ENCODE measurements around the gene UGT8. TPM values are rescaled to one million over a fixed set of nuclear protein-coding genes. Genes with fewer than 3 reads are reported as not detected.

The UGT8 gene
- total RNA-seq, 1 donor from 2014 or later, result 4.3 TPM

DNA sequence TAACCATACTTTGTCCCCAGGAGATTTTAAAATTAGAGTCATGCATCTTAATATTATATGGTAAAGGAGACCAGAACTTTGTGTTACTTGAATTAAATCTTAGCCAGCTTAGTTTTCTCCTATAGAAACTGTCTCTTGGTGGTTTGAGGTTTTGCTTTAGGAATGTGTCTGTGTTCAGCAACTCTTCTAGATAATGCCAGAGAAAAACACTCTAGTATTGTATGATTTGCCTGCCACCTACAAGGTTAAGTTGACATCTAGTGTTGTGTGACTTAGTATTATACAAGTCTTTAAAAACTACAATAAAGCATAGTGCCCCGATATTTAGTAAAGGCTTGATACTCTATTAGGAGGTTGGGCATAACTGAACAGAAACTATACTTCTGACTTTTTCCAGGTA lies 2.1 kb downstream of the UGT8 start:
- no peak overlapping the region for H3K27ac Mint-ChIP-seq
- H3K27me3 ChIP-seq, result peaks cover 46% of the 10 kb centered on the region
- peaks cover 18% of the 10 kb centered on the region for H3K27me3 Mint-ChIP-seq (ENCODE audit: insufficient read depth, low read depth)
- H3F3A ChIP-seq (ENCODE audit: low read depth), result peaks cover 20% of the 10 kb centered on the region
- H3K4me3 Mint-ChIP-seq, result peak overlapping the region; percentile 45
- no peak overlapping the region for H3K27ac ChIP-seq
- H3K4me1 Mint-ChIP-seq, result peaks cover 8% of the 10 kb centered on the region
- H3K4me3 ChIP-seq, result no peak overlapping the region
- no peaks in the 10 kb centered on the region for H3K36me3 ChIP-seq
- TF ChIP-seq EZH2 (IDR thresholded peaks at IDR 0.05) (no peak), EZH2phosphoT487 (IDR thresholded peaks at IDR 0.05) (no peak), CTCF (IDR thresholded peaks at IDR 0.05) (no peak)
- no peaks in the 10 kb centered on the region for H3K9me3 ChIP-seq (ENCODE audit: low read depth)
- peaks cover 12% of the 10 kb centered on the region for H3K79me2 ChIP-seq (ENCODE audit: low read depth)
- DNase-seq (ENCODE audit: low spot score), result no peak
- H3K36me3 Mint-ChIP-seq, result no peaks in the 10 kb centered on the region
- no peak overlapping the region for H3K9ac ChIP-seq
- H4K20me1 ChIP-seq (ENCODE audit: low read depth), result no peaks in the 10 kb centered on the region
- no peak overlapping the region for H3K4me2 ChIP-seq
- H2AFZ ChIP-seq (replicated peaks), result no peak overlapping the region
- H3K4me1 ChIP-seq, result peaks cover 18% of the 10 kb centered on the region
- peaks cover 1% of the 10 kb centered on the region for H3K9me3 Mint-ChIP-seq

- Histone ChIP-seq H3K27ac (no peak overlapping the region), H3K79me2 (ENCODE audit: low read depth) (peaks cover 12% of the 10 kb centered on the region)
Measured at GRCh38 chr4:114601304-114602052, 2.9 kb downstream of the UGT8 start.

GRCh38 chr4:114603497-114603896 lies 4.9 kb downstream of the UGT8 start:
- Mint-ChIP-seq H3K4me3 (no peak overlapping the region), H3K9me3 (no peaks in the 10 kb centered on the region), H3K27ac (no peak overlapping the region), H3K36me3 (no peaks in the 10 kb centered on the region), H3K27me3 (ENCODE audit: insufficient read depth, low read depth) (peaks cover 15% of the 10 kb centered on the region), H3K4me1 (peaks cover 8% of the 10 kb centered on the region)
- peaks cover 12% of the 10 kb centered on the region for H3K79me2 ChIP-seq (ENCODE audit: low read depth)
- no peak overlapping the region for H2AFZ ChIP-seq (replicated peaks)
- no peak overlapping the region for H3K4me3 ChIP-seq
- H3K36me3 ChIP-seq, result no peaks in the 10 kb centered on the region
- H4K20me1 ChIP-seq (ENCODE audit: low read depth), result no peaks in the 10 kb centered on the region
- peaks cover 13% of the 10 kb centered on the region for H3K4me1 ChIP-seq
- peaks cover 10% of the 10 kb centered on the region for H3F3A ChIP-seq (ENCODE audit: low read depth)
- H3K9me3 ChIP-seq (ENCODE audit: low read depth), result no peaks in the 10 kb centered on the region
- no peak for TF ChIP-seq CTCF (IDR thresholded peaks at IDR 0.05)
- TF ChIP-seq EZH2phosphoT487 (IDR thresholded peaks at IDR 0.05), result no peak
- no peak for TF ChIP-seq EZH2 (IDR thresholded peaks at IDR 0.05)
- no peak overlapping the region for H3K9ac ChIP-seq
- H3K27me3 ChIP-seq, result peaks cover 30% of the 10 kb centered on the region
- no peak overlapping the region for H3K27ac ChIP-seq
- DNase-seq (ENCODE audit: low spot score), result no peak
- H3K4me2 ChIP-seq, result no peak overlapping the region

More at GRCh38 chr4:114601304-114602052, 2.9 kb downstream of the UGT8 start:
- no peak overlapping the region for H3K4me3 ChIP-seq
- TF ChIP-seq EZH2phosphoT487 (IDR thresholded peaks at IDR 0.05), result no peak
- no peak for TF ChIP-seq CTCF (IDR thresholded peaks at IDR 0.05)
- no peak for TF ChIP-seq EZH2 (IDR thresholded peaks at IDR 0.05)
- no peak overlapping the region for H2AFZ ChIP-seq (replicated peaks)
- H3K27ac Mint-ChIP-seq, result no peak overlapping the region
- H3K4me3 Mint-ChIP-seq, result no peak overlapping the region
- H4K20me1 ChIP-seq (ENCODE audit: low read depth), result no peaks in the 10 kb centered on the region
- H3K4me2 ChIP-seq, result no peak overlapping the region
- H3K4me1 ChIP-seq, result peaks cover 18% of the 10 kb centered on the region
- H3K36me3 Mint-ChIP-seq, result no peaks in the 10 kb centered on the region
- peaks cover 46% of the 10 kb centered on the region for H3K27me3 ChIP-seq
- peaks cover 20% of the 10 kb centered on the region for H3F3A ChIP-seq (ENCODE audit: low read depth)
- H3K9me3 Mint-ChIP-seq, result no peaks in the 10 kb centered on the region
- H3K9me3 ChIP-seq (ENCODE audit: low read depth), result no peaks in the 10 kb centered on the region
- H3K27me3 Mint-ChIP-seq (ENCODE audit: insufficient read depth, low read depth), result peaks cover 17% of the 10 kb centered on the region
- peaks cover 8% of the 10 kb centered on the region for H3K4me1 Mint-ChIP-seq
- no peak overlapping the region for H3K9ac ChIP-seq
- no peak for DNase-seq (ENCODE audit: low spot score)
- no peaks in the 10 kb centered on the region for H3K36me3 ChIP-seq

All from neural progenitor cell (in vitro differentiated cells).